ENCODE measurements around the gene DGKI.

DNA sequence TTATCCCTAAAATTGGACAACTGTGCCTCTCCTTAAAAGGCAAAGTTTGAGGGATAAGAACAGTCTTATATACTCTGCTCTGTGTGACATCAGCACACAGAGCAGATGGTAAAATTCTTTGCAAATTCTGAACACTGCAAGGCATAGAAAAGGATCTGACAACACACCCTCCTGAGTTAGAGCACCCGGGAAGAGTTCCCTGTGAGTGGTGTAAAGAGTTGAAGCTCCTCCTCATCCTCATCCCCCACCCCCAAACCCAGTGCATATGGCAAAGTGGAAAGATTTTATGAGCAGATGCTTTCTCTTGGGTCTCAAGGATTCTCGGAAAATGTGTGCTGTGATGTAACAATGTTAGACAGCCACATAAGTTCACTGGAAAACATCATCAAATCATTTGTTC, 40.0 kb upstream of the DGKI start:
- TF ChIP-seq, protein P1, sequence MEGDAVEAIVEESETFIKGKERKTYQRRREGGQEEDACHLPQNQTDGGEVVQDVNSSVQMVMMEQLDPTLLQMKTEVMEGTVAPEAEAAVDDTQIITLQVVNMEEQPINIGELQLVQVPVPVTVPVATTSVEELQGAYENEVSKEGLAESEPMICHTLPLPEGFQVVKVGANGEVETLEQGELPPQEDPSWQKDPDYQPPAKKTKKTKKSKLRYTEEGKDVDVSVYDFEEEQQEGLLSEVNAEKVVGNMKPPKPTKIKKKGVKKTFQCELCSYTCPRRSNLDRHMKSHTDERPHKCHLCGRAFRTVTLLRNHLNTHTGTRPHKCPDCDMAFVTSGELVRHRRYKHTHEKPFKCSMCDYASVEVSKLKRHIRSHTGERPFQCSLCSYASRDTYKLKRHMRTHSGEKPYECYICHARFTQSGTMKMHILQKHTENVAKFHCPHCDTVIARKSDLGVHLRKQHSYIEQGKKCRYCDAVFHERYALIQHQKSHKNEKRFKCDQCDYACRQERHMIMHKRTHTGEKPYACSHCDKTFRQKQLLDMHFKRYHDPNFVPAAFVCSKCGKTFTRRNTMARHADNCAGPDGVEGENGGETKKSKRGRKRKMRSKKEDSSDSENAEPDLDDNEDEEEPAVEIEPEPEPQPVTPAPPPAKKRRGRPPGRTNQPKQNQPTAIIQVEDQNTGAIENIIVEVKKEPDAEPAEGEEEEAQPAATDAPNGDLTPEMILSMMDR (IDR thresholded peaks at IDR 0.05), result no peak
- TF ChIP-seq POLR2AphosphoS5 (IDR thresholded peaks at IDR 0.05), result no peak

Measured in suprapubic skin (tissue), 3 donors.